Ascending aorta (tissue), 2 donors: ENCODE data around the gene NT5C2. TPM values are rescaled to one million over a fixed set of nuclear protein-coding genes. Genes with fewer than 3 reads are reported as not detected.

ENCODE experiments used
- DNase-seq, 2 donors: peaks; one replicate each; pipeline ENCODE4 v3.0.0-alpha.2; 2019; ENCODE audit warnings: low spot score in 2 of 2
- H3K27ac ChIP-seq, 2 donors: fragments of 200-600 bp; sonication (generic); one replicate each; pipeline ENCODE4 v1.5.1; 2016 to 2017; ENCODE audit warnings: mild to moderate bottlenecking in 1 of 2
- H3K27me3 ChIP-seq: fragments of 200-600 bp; sonication (generic); one replicate; pipeline ENCODE4 v1.5.1; 2017
- H3K36me3 ChIP-seq, 2 donors: fragments of 200-600 bp; sonication (generic); one replicate each; pipeline ENCODE4 v1.5.1; 2016
- H3K4me1 ChIP-seq, 2 donors: fragments of 200-600 bp; sonication (generic); one replicate each; pipeline ENCODE4 v1.5.1; 2016 to 2017; ENCODE audit warnings: mild to moderate bottlenecking in 1 of 2
- H3K4me3 ChIP-seq, 2 donors: fragments of 200-600 bp; sonication (generic); one replicate each; pipeline ENCODE4 v1.5.1; 2016 to 2017; ENCODE audit warnings: mild to moderate bottlenecking in 1 of 2
- H3K9me3 ChIP-seq, 2 donors: fragments of 200-600 bp; sonication (generic); one replicate each; pipeline ENCODE4 v1.5.1; 2016
- CTCF ChIP-seq, 3 experiments: fragments of 200-600 bp in 2 of 3; fragments of 450-650 bp in 1 of 3; sonication (generic) in 2 of 3; IDR thresholded peaks; one replicate each; pipeline ENCODE4 v1.5.1; 2016 to 2019; ENCODE audit warnings: antibody characterized with exemption in 3 of 3, mild to moderate bottlenecking in 1 of 3, moderate library complexity in 1 of 3
- intact Hi-C: fragments of 100-400 bp; cut with DNase I; formaldehyde crosslinking; loops from one replicate; pipeline ENCODE4 v1.15.1; 2023
- total RNA-seq: library from RNA; depleted of rRNA; stranded (reverse); fragments of >200 nt; gene quantifications from one replicate; pipeline ENCODE4 v1.1.0, GENCODE V29; 2016

NT5C2 gene
- total RNA-seq, 1 donor from 2014 or later = 25.9 TPM

- DNase-seq = no peak
- Histone ChIP-seq H3K27ac (peak overlapping the region; percentile 66 to 83), H3K36me3 (no peaks in the 10 kb centered on the region), H3K9me3 (no peaks in the 10 kb centered on the region), H3K4me3 (no peak overlapping the region), H3K27me3 (no peaks in the 10 kb centered on the region), H3K4me1 (peaks cover 22 to 54% of the 10 kb centered on the region in 2 donors)
- TF ChIP-seq CTCF (IDR thresholded peaks at IDR 0.05) = no peak
- intact Hi-C loops = no loop called here
Measured at GRCh38 chr10:103111918-103112877, 80.9 kb downstream of the NT5C2 start.

GRCh38 chr10:103111031-103111917 lies 81.8 kb downstream of the NT5C2 start:
- Histone ChIP-seq H3K4me3 (peak overlapping the region in 1 of 2 donors; percentile 11), H3K27me3 (no peaks in the 10 kb centered on the region), H3K27ac (peak overlapping the region; percentile 66 to 83), H3K36me3 (no peaks in the 10 kb centered on the region), H3K4me1 (peaks cover 22 to 56% of the 10 kb centered on the region in 2 donors), H3K9me3 (no peaks in the 10 kb centered on the region)
- no peak for DNase-seq
- intact Hi-C loops = no loop called here
- no peak for TF ChIP-seq CTCF (IDR thresholded peaks at IDR 0.05)

- peaks cover 22 to 56% of the 10 kb centered on the region in 2 donors for H3K4me1 ChIP-seq
- no peaks in the 10 kb centered on the region for H3K9me3 ChIP-seq
- H3K36me3 ChIP-seq = no peaks in the 10 kb centered on the region
- no peak for DNase-seq
- intact Hi-C loops = no loop called here
- H3K4me3 ChIP-seq = no peak overlapping the region
- H3K27ac ChIP-seq = peak overlapping the region; percentile 66 to 83
- no peak for TF ChIP-seq CTCF (IDR thresholded peaks at IDR 0.05)
- no peaks in the 10 kb centered on the region for H3K27me3 ChIP-seq
Measured at GRCh38 chr10:103110407-103110806, 82.7 kb downstream of the NT5C2 start.

GRCh38 chr10:103109821-103110220 lies 83.3 kb downstream of the NT5C2 start:
- peaks cover 22 to 54% of the 10 kb centered on the region in 2 donors for H3K4me1 ChIP-seq
- intact Hi-C loops = loop anchor here (5.0 kb wide), 1 partner anchor 42 kb away; no protein-coding TSS in a partner anchor
- peak overlapping the region; percentile 63 to 83 for H3K27ac ChIP-seq

More at GRCh38 chr10:103109821-103110220, 83.3 kb downstream of the NT5C2 start:
- no peak overlapping the region for H3K4me3 ChIP-seq
- H3K9me3 ChIP-seq = no peaks in the 10 kb centered on the region
- H3K27me3 ChIP-seq = no peaks in the 10 kb centered on the region
- no peaks in the 10 kb centered on the region for H3K36me3 ChIP-seq
- DNase-seq = no peak
- no peak for TF ChIP-seq CTCF (IDR thresholded peaks at IDR 0.05)
